Pulmonary artery endothelial cell (primary cell): ENCODE data around the gene LRRC8C. TPM values are rescaled to one million over a fixed set of nuclear protein-coding genes. Genes with fewer than 3 reads are reported as not detected.
A peak's percentile ranks its signal among the peaks of the same experiment; 100 is the strongest.
"Not testable (repeated sequence)": the region's sequence is repeated elsewhere in the genome, so short reads cannot be mapped to it uniquely, and the experiment has no call there.

Experiments
- DNase-seq: peaks from one replicate; pipeline ENCODE4 v3.0.0-alpha.2; 2011; ENCODE audit warnings: low read depth, low spot score
- total RNA-seq: library from RNA; depleted of rRNA; stranded (reverse); fragments of >200 nt; gene quantifications from 2 replicates; pipeline ENCODE4 v1.2.3, GENCODE V29; 2014

The LRRC8C gene
- total RNA-seq, 1 donor from 2014 or later = 24.4 TPM

GRCh38 chr1:89702520-89703045 is 69.7 kb downstream of the LRRC8C start:
- no peak for DNase-seq

GRCh38 chr1:89703469-89703868 is 70.5 kb downstream of the LRRC8C start:
- DNase-seq = no peak

GRCh38 chr1:89704014-89704413 is 71.1 kb downstream of the LRRC8C start:
- no peak for DNase-seq

- not testable (repeated sequence) for DNase-seq
Observed at GRCh38 chr1:89704885-89705284, 72.0 kb downstream of the LRRC8C start.

GRCh38 chr1:89705901-89706699 is 73.2 kb downstream of the LRRC8C start:
- no peak for DNase-seq

GRCh38 chr1:89706700-89707012 is 73.7 kb downstream of the LRRC8C start:
- no peak for DNase-seq

- no peak for DNase-seq
Observed at GRCh38 chr1:89708751-89709375, 75.9 kb downstream of the LRRC8C start.

- DNase-seq = no peak
Observed at GRCh38 chr1:89710498-89711139, 77.7 kb downstream of the LRRC8C start.

- DNase-seq = no peak
Observed at GRCh38 chr1:89711140-89711778, 78.3 kb downstream of the LRRC8C start.

GRCh38 chr1:89712420-89712819 is 79.5 kb downstream of the LRRC8C start:
- no peak for DNase-seq

GRCh38 chr1:89715677-89716076 is 82.8 kb downstream of the LRRC8C start:
- no peak for DNase-seq

GRCh38 chr1:89719502-89720306 is 86.8 kb downstream of the LRRC8C start:
- no peak for DNase-seq

GRCh38 chr1:89720839-89721238 is 87.9 kb downstream of the LRRC8C start:
- no peak for DNase-seq

GRCh38 chr1:89721351-89721750 is 88.4 kb downstream of the LRRC8C start:
- peak; percentile 75 for DNase-seq

GRCh38 chr1:89723144-89723543 is 90.2 kb downstream of the LRRC8C start:
- DNase-seq = no peak

GRCh38 chr1:89723863-89724262 is 90.9 kb downstream of the LRRC8C start:
- DNase-seq = peak; percentile 30

GRCh38 chr1:89724369-89725010 is 91.6 kb downstream of the LRRC8C start:
- DNase-seq = peak; percentile 29

GRCh38 chr1:89725011-89725370 is 92.1 kb downstream of the LRRC8C start:
- DNase-seq = no peak

- DNase-seq = no peak
Observed at GRCh38 chr1:89725631-89726030, 92.7 kb downstream of the LRRC8C start.

GRCh38 chr1:89727517-89728312 is 94.8 kb downstream of the LRRC8C start:
- DNase-seq = no peak
